Omental fat pad (tissue), 4 donors: ENCODE results near the gene C1orf105. TPM values are rescaled to one million over a fixed set of nuclear protein-coding genes. Genes with fewer than 3 reads are reported as not detected.

Experiments used
- ATAC-seq: fragments of 150-250 bp; one replicate; pipeline ENCODE4 v1.9.1; 2016; ENCODE audit warnings: mild to moderate bottlenecking, moderate library complexity; ENCODE audit not compliant: low FRiP score
- DNase-seq: peaks from one replicate; pipeline ENCODE4 v3.0.0-alpha.2; 2019; ENCODE audit warnings: low spot score
- CTCF ChIP-seq, 3 donors: fragments of 450-650 bp; IDR thresholded peaks; one replicate each; pipeline ENCODE4 v1.5.1; 2016 to 2017; ENCODE audit warnings: antibody characterized with exemption in 3 of 3, mild to moderate bottlenecking in 3 of 3, moderate library complexity in 2 of 3
- total RNA-seq, 4 donors: library from RNA; depleted of rRNA; stranded (reverse); fragments of >200 nt; gene quantifications; one replicate each; pipeline ENCODE4 v1.1.0, GENCODE V29; 2016

C1orf105 gene
- total RNA-seq, 4 donors from 2014 or later: not detected

GRCh38 chr1:172473842-172474241, 53.4 kb downstream of the C1orf105 start:
- TF ChIP-seq CTCF (IDR thresholded peaks at IDR 0.05): no peak
- ATAC-seq (no peak), DNase-seq (no peak)

- no peak for TF ChIP-seq CTCF (IDR thresholded peaks at IDR 0.05)
- DNase-seq: no peak
- peak; percentile 79 for ATAC-seq
Observed at GRCh38 chr1:172476218-172476811, 55.8 kb downstream of the C1orf105 start.

GRCh38 chr1:172477216-172477615, 56.7 kb downstream of the C1orf105 start:
- ATAC-seq (no peak), DNase-seq (no peak)
- TF ChIP-seq CTCF (IDR thresholded peaks at IDR 0.05): no peak

DNA sequence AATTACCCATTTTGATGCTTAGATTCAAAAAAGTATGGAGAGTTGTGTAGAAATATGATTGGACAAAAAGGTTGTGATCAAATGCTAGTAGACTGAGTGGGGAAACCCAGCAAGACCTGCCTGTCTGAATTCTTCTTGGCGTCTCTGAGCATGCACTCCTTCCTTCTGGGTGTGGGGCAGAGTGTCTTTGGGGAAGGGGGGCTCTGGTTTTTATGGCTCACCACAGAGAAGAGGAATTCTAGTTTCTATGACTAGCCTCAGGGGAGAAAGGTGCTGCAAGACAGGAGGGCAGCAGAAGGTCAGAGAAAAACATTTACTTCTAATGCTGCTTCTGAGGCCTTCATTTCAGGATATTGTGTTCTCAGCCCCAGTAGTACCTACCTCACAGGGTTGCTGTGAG, 57.3 kb downstream of the C1orf105 start:
- ATAC-seq: no peak
- no peak for DNase-seq
- TF ChIP-seq CTCF (IDR thresholded peaks at IDR 0.05): no peak

GRCh38 chr1:172478485-172478884, 58.0 kb downstream of the C1orf105 start:
- DNase-seq (no peak), ATAC-seq (peak; percentile 49)
- no peak for TF ChIP-seq CTCF (IDR thresholded peaks at IDR 0.05)

DNA sequence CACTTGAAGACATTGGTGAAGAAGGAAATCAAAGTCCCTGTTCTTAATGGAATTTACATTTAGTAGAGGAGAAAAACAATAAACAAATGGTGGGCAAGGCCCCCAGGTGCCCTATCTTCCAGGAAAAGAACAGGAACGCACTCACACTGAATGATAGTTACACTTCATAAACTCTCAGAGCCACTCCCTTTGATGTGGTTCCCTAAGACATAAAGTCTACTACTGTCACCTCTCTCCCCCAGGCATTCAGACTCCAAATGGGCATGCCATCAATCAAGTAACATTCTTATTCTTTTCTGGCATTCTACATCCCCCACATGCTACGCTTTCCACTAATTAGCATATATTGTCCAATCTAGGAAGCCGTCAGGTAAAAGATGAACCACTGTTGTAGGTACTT, 59.9 kb downstream of the C1orf105 start:
- no peak for ATAC-seq
- TF ChIP-seq CTCF (IDR thresholded peaks at IDR 0.05): no peak
- DNase-seq: no peak

DNA sequence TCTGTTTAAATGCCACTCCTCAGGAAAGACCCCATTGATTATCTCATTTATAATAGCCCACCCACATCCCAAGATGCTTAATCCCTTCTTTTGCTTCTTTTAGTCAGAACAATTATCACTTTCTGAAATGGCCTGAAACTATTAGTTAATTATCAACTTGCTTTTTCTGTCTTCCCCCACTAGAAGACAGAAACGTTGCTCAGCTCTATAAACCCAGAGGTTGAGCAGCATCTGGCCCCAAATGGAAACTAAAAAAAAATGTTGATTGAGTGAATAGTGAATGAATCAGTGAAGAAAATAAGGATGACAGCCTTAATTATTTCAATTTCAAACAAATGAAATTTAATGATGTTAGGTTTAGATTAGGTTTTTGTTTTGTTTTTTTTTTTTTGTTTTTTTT, 61.6 kb downstream of the C1orf105 start:
- no peak for ATAC-seq
- TF ChIP-seq CTCF (IDR thresholded peaks at IDR 0.05): no peak
- DNase-seq: no peak
